ENCODE data around the gene TMEFF2. TPM values are rescaled to one million over a fixed set of nuclear protein-coding genes. Genes with fewer than 3 reads are reported as not detected.
"Not testable (repeated sequence)": the region's sequence is repeated elsewhere in the genome, so short reads cannot be mapped to it uniquely, and the experiment has no call there.

The TMEFF2 gene
- total and polyA plus RNA-seq, 8 donors: 0.18 to 1.0 (median 0.39) TPM; not detected in 2

DNA sequence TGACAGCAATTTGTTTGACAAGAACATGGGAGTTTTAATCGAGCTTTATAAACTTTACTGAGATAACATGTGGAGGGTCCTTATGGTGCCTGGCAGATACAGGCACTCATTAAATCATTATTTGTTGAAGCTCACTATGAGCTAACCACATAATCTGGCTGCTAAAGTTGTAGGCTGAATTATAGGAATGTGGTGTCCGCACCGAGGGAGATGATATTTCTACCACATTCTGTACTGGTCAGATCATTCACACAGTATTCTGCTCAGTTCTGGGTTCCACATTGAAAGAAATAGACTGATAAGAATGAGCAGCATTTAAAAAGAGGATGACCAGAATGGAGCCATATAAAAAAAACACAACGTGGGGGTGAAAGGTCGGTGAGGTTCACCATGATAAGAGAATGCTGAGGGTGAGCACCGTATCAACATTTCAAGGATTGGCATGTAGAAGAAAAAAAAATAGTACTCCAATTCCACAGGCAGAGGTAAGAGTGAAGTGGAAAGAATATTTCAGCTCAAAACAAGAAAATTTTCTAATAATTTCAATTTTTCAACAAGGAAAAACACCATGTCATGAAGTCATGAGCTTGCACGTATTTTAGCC, 54.4 kb downstream of the TMEFF2 start:
- ATAC-seq: no peak
- H3K27me3 ChIP-seq: no peaks in the 10 kb centered on the region
- TF ChIP-seq, protein P1, sequence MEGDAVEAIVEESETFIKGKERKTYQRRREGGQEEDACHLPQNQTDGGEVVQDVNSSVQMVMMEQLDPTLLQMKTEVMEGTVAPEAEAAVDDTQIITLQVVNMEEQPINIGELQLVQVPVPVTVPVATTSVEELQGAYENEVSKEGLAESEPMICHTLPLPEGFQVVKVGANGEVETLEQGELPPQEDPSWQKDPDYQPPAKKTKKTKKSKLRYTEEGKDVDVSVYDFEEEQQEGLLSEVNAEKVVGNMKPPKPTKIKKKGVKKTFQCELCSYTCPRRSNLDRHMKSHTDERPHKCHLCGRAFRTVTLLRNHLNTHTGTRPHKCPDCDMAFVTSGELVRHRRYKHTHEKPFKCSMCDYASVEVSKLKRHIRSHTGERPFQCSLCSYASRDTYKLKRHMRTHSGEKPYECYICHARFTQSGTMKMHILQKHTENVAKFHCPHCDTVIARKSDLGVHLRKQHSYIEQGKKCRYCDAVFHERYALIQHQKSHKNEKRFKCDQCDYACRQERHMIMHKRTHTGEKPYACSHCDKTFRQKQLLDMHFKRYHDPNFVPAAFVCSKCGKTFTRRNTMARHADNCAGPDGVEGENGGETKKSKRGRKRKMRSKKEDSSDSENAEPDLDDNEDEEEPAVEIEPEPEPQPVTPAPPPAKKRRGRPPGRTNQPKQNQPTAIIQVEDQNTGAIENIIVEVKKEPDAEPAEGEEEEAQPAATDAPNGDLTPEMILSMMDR (IDR thresholded peaks at IDR 0.05): no peak
- H3K9me3 ChIP-seq: no peaks in the 10 kb centered on the region
- H3K4me3 ChIP-seq: no peak overlapping the region
- H3K4me1 ChIP-seq: no peaks in the 10 kb centered on the region
- intact Hi-C loops (cut with DNase I): no loop called here
- no peaks in the 10 kb centered on the region for H3K36me3 ChIP-seq
- H3K27ac ChIP-seq: no peak overlapping the region
- no peak for DNase-seq

DNA sequence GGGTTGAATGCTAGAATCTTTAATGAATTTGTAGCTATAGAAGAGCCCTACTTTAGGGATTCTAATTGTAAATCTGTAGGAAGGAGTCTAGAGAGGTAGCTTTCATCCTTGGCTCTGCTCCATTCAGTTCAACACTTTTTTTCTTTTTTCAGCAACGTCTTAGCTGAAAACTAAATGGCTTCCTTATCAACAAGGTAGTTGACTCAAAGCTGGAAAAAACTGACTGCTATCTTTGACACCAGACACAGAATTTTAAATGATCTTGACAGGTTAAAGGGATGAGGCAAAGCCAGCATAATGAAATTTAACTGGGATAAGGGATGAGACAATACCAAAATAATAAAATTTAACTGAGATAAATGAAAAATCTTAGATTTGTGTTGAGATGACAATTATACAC, 54.9 kb downstream of the TMEFF2 start:
- DNase-seq (no peak), ATAC-seq (no peak)
- H3K27me3 ChIP-seq: no peaks in the 10 kb centered on the region
- H3K4me3 ChIP-seq: no peak overlapping the region
- no peaks in the 10 kb centered on the region for H3K9me3 ChIP-seq
- TF ChIP-seq, protein P1 (IDR thresholded peaks at IDR 0.05): no peak
- no peak overlapping the region for H3K27ac ChIP-seq
- no peaks in the 10 kb centered on the region for H3K36me3 ChIP-seq
- intact Hi-C loops (cut with DNase I): no loop called here
- H3K4me1 ChIP-seq: no peaks in the 10 kb centered on the region

GRCh38 chr2:192137451-192137850, 57.3 kb downstream of the TMEFF2 start:
- TF ChIP-seq, protein P1 (IDR thresholded peaks at IDR 0.05): no peak
- ATAC-seq (no peak), DNase-seq (no peak)
- H3K4me3 ChIP-seq: no peak overlapping the region
- H3K4me1 ChIP-seq: no peaks in the 10 kb centered on the region
- intact Hi-C loops (cut with DNase I): no loop called here
- H3K36me3 ChIP-seq: no peaks in the 10 kb centered on the region
- H3K9me3 ChIP-seq: no peaks in the 10 kb centered on the region
- H3K27me3 ChIP-seq: no peaks in the 10 kb centered on the region
- H3K27ac ChIP-seq: no peak overlapping the region

GRCh38 chr2:192132604-192133003, 62.1 kb downstream of the TMEFF2 start:
- H3K9me3 ChIP-seq; intact Hi-C loops (cut with DNase I); H3K27ac ChIP-seq; DNase-seq; H3K27me3 ChIP-seq; ATAC-seq; H3K36me3 ChIP-seq; H3K4me1 ChIP-seq; H3K4me3 ChIP-seq: not testable (repeated sequence)

DNA sequence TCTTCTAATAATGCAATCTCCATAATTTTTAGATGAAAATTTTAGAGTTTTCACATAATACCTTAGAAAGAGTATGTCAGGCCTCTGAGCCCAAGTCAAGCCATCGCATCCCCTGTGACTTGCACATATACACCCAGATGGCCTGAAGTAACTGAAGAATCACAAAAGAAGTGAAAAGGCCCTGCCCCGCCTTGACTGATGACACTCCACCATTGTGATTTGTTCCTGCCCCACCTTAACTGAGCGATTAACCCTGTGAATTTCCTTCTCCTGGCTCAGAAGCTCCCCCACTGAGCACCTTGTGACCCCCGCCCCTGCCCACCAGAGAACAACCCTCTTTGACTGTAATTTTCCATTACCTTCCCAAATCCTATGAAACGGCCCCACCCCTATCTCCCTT, 64.4 kb downstream of the TMEFF2 start:
- intact Hi-C loops (cut with DNase I); H3K36me3 ChIP-seq; H3K9me3 ChIP-seq; H3K27ac ChIP-seq; H3K4me1 ChIP-seq; H3K4me3 ChIP-seq; ATAC-seq; H3K27me3 ChIP-seq; DNase-seq: not testable (repeated sequence)

- peak; percentile 33 for ATAC-seq
- no peak for DNase-seq
- no peak overlapping the region for H3K27ac ChIP-seq
- TF ChIP-seq, protein P1 (IDR thresholded peaks at IDR 0.05): no peak
- no peaks in the 10 kb centered on the region for H3K9me3 ChIP-seq
- intact Hi-C loops (cut with DNase I): no loop called here
- H3K4me3 ChIP-seq: no peak overlapping the region
- H3K4me1 ChIP-seq: no peaks in the 10 kb centered on the region
- H3K36me3 ChIP-seq: no peaks in the 10 kb centered on the region
- H3K27me3 ChIP-seq: no peaks in the 10 kb centered on the region
Measured at GRCh38 chr2:192128655-192129054, 66.1 kb downstream of the TMEFF2 start.

Measured in left lung (tissue), 10 donors.